ENCODE results near the gene KRT86.

Gene KRT86

DNA sequence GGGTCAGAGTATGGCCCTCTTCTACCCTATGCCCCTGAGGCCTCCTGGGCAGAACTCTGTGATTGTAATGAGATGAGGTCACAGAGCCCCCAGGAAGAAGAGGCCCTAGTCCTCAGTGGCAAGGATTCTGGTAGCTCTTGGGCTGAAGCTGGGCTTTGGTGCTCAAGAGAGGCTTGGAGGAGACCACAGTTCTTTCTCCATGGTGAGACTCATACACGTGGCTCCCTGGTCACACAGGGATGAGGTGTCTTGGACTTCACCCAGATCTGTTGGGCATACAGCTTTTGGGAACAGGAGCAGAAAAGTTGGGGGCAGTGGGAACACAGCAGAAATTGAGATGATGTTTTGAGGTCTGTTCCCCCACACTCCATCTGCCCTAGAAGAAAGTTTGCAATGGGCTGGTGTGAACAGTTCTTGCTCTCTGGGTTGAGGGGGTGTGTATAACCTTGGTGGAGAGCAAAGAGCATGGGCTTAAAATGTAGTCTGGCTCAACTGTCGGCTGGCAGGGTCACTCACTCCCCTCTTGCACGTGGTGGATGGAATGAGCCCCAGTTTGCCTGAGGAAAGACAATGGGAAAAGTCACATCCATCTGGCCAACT, at the start of gene KRT86:
TSS of gene KRT86 (plus strand) at position 125 of the 600 bp plus-strand sequence. CDS start 27,272 bp downstream, outside the sequence.
- no peak for DNase-seq

DNA sequence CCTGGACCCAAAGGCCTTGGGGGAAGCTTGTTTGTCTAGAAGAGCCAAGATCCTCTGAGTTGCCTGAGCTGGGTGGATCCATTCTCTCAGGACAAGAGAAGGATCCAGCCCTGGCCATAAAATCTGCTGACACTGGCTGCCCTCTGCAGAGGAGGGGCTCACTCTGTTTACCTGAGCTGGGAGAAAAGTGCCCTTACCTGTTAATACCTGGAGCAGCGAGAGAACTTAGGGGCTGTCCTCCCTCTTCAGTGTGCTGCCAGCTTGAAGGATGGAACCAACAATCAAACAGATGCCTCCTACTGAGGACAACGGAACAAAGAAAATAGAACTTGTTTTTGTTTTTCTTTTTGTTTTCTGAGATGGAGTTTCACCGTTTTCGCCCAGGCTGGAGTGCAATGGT, 48.7 kb upstream of the KRT86 start:
- no peak for DNase-seq

DNA sequence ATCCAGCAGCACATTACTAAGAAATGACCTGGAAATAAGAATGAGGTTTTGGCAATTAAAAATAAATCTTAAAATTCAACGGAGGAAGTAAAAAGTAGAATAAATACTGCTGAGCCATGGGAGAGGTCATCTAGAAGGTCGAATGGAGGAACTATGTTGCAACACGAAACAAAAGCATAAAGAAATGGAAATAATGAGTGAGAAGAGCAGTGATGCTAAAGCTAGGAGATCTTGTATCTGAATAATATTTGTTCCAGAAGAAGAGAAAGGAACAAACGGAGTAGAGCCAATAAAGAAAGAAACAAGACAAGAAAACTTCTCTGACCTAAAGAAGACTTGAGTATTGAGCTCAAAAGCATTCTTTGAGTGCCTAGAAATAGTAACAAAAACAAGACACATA, 48.0 kb upstream of the KRT86 start:
- DNase-seq, result no peak

- no peak for DNase-seq
These were observed 46.8 kb upstream of the KRT86 start for GRCh38 chr12:52227606-52228166.

DNA sequence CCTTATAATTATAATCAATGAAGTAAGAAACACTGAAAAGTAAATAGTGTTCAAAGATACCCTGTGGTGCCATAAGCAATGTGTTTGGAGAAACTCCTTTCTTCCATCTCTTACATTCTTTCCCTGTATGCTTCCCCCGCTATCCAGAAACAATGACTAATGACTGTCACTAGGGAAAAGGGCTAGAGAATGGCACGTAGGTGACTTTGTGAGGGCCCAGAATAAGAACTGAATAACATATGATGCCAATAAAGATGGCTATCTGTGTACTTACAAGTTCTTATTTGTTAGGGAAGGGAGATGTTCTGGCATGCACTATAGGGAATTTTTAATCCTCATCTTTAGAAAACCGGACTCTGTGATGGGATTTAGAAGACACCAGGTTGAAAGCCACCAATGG, 46.1 kb upstream of the KRT86 start:
- DNase-seq, result no peak

- DNase-seq, result no peak
These were observed 45.5 kb upstream of the KRT86 start for GRCh38 chr12:52228931-52229330.

DNA sequence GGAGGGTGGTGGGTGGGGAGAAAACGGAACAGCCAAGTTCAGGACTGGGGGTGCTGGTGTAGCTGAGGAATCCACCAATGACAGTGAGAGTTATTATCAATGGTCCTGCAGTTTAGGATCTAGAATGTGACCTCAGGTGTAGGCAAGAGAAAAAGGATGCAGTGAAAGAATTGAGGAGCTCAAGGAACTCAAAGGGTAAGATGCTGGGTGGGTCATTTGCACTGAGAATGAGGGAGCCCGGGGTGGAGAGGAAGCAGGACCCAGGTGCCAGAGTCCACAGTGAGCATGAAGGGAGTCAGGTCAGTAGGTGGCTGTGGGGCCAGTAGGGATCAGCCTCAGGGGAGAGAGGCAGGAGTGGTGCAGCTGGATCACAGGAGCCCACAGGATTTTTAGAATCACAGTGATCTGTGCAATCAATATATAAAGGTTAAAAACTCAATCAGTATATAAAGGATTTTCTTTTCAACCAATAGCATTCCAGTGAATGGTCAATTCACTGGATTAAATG, 44.6 kb upstream of the KRT86 start:
- DNase-seq, result no peak

DNA sequence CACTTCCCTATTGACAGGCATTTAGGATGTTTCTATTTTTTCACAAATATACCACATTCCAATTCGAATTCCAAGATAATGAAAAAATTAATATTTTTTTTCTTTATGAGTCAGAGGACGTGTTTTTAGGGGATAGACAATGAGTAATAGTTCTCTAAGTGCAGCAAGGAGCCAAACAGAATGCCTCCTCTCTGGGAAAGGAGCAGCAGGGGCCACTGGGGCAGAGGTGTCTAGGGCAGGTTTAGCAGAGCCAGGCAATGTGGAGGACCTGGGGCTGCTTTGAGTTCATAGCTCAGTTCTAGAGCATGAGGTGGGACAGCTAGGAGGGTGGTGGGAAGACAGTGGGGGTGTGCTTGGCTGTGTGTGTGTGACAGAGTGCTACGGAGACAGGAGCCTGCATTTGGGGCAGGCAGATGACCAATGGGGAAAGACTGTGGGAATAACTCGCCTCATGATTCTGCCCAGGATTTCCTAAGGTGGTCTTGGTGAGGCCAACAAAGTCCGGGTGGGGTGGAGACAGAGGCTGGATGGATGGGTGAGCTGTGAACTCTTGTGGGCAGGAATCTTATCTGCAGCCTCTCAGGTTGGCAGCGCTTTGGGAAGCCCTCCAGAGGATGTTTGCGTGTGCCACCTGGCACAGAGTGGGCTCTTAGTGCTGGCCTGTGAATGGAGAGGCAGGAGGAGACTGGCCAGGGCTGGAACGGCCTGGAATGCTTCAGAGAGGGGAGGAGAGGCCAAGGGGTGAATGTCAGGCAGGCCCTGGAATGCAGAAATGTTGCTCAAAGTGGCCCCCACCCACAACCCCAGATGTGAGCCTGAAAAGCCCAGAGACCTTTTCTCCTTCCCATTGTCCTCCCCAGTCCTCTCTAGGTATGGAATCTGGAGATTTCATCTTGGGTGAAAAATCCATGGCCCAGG, 43.8 kb upstream of the KRT86 start:
- DNase-seq, result peak; percentile 93

DNA sequence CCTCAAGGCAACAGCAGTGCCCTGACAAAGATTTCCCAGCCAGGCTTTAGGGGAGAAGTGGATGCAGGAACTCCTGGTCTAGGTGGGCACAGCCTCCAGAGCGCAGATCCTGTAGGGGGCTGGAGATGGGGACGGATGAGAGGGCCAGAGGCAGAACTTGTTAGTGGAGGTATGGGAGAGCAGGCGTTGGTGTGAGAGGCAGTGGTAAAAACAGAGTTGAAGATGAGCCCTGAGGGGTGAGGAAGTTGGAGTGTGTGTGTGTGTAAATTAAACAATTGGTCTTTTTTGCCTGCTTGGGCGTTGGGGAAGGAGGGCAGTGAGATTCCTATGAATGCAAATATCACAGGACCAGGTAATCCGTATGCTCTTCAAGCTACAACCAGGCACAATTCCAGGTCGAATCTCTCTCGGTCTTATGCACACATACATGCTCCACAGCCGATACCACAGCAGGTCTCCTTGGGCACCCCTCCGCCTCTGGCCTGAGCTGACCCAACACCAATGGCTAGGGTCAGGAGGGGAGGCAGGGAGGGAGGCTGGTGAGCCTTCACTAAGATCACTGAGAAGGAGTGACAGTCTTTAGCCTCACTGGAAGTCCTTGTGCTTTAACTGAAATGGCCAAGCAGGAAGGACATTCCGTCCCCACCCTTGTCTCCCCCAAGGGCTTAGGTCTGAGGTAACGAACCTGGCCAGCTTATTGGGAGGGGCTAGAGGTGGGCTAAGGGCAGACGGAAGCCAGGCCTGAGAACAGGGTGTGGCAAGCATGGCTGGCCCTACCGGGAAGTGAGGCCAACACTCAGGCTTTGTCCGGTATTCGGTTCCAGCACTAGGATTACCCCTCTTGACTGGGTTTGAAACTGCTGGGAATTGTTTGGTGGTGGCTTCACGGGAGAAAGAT, 42.9 kb upstream of the KRT86 start:
- no peak for DNase-seq

DNA sequence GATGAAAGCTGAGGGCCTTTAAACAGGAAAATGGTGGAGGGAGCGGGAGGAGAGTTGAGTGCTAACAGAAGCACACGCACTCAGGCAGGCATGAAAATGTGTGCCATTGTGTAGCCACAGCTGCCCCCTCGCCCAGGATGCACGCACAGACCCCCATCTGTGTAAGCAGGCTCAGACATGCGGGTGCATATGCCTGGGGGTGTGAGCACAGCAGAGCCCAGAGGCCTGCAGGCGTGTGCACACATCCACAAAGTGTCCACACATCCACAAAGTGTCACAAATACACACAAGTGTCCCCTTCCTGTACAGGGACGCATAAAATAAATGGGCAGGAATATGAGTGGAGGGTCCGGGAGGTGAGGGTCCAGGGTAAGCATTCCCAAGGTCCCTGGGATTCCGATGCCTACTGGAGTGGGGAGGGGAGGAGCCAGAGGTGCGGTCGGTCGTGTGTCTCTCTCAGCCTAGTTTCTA, 42.2 kb upstream of the KRT86 start:
- no peak for DNase-seq

- DNase-seq, result peak; percentile 35
These were observed 41.6 kb upstream of the KRT86 start, which contains the start of gene KRT7 for GRCh38 chr12:52232674-52233461. KRT7 (plus strand) TSS chr12:52233243; CDS start chr12:52233297, 54 bp downstream.

DNA sequence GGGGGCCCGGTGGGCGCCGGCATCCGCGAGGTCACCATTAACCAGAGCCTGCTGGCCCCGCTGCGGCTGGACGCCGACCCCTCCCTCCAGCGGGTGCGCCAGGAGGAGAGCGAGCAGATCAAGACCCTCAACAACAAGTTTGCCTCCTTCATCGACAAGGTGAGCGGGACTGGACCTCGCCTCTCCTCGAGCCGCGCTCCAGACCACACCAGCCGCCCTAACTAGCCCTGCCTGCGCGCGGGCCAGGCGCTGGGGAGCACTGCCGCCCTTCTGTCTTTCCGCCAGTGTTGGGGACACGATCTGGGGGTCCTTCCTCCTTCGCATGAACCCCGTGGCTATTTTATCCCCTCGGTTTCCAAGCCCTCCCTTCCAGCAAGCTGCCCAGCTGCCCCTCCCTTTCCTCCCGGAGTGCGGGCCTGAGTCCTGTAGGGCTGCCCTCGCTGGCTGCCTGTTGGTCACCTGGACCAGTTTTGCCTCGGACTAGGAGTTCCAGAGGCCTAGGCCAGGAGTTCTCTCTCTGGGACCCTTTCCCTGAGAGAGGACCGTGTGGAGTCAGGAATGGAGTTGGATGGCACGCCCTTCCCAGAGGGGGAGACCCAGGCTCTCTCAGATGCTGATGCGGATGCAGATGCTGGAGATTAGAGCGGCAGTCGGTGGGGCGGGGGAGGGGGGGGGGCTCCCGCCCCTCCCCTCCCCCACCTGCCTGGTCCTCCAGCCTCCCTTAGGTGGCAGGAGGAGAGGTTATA, 40.8 kb upstream of the KRT86 start:
- DNase-seq, result no peak

- DNase-seq, result no peak
These were observed 40.1 kb upstream of the KRT86 start for GRCh38 chr12:52234223-52234810.

- peak; percentile 75 for DNase-seq
These were observed 39.3 kb upstream of the KRT86 start for GRCh38 chr12:52235001-52235764.

DNA sequence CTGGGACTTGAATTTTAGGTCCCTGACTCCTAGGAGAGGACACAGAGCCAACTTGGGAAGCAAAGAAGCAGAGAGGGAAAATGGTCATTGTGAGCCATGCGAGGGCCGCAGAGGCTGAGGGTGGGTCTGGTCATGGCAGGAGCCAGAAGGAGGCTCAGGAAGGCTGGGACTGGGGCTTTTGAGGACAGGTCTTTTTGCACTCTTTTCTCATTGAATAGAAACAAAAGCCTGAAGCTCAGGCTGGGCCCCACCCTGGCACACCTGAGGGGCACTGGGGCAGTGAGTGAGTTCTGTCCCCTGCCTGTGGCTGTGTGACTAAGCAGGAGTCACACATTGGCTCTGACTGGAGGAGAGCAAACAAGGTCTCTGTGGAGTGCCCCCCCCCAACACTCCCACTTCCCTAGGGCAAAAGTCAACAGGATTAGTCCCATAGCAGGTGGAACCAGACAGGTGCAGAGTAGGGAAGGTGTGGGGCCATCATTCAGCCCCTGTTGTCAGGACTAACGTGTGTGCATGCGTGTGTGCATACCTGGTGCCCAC, 38.6 kb upstream of the KRT86 start:
- DNase-seq, result no peak

GRCh38 chr12:52236386-52237050, 37.9 kb upstream of the KRT86 start:
- DNase-seq, result no peak

GRCh38 chr12:52238207-52238840, 36.1 kb upstream of the KRT86 start:
- DNase-seq, result no peak

Data from EL (cell line).